Ramos (cell line): ENCODE results near the gene DUOX1.

Experiments
- in situ Hi-C: fragments of 300-500 bp; cut with MboI; formaldehyde crosslinking; loops from one replicate; pipeline ENCODE4 v1.14.3; 2022; ENCODE audit warnings: low sequenced_read_pairs; ENCODE audit not compliant: unreplicated experiment

Gene DUOX1

GRCh38 chr15:45185069-45185779, 55.4 kb downstream of the DUOX1 start:
- in situ Hi-C loops: loop anchor here (10.0 kb wide), 1 partner anchor 420 kb away; no protein-coding TSS in a partner anchor

GRCh38 chr15:45185903-45186770, 56.3 kb downstream of the DUOX1 start:
- in situ Hi-C loops: loop anchor here (10.0 kb wide), 1 partner anchor 419 kb away; no protein-coding TSS in a partner anchor

- in situ Hi-C loops: loop anchor here (10.0 kb wide), 1 partner anchor 418 kb away; no protein-coding TSS in a partner anchor
Measured at GRCh38 chr15:45186771-45187577, 57.2 kb downstream of the DUOX1 start.

GRCh38 chr15:45187578-45187893, 57.7 kb downstream of the DUOX1 start:
- in situ Hi-C loops: loop anchor here (10.0 kb wide), 1 partner anchor 417 kb away; no protein-coding TSS in a partner anchor

GRCh38 chr15:45187894-45188830, 58.4 kb downstream of the DUOX1 start, which contains the start of gene SHF:
Gene SHF, minus strand, starts transcription at chr15:45187966. Its CDS starts 15 bp downstream, at chr15:45187951.
- in situ Hi-C loops: loop anchor here (10.0 kb wide), 1 partner anchor 417 kb away; no protein-coding TSS in a partner anchor

GRCh38 chr15:45197512-45197911, 67.7 kb downstream of the DUOX1 start:
- in situ Hi-C loops: no loop called here

- in situ Hi-C loops: no loop called here
Measured at GRCh38 chr15:45198337-45199135, 68.7 kb downstream of the DUOX1 start.

- in situ Hi-C loops: no loop called here
Measured at GRCh38 chr15:45199136-45199810, 69.5 kb downstream of the DUOX1 start.

GRCh38 chr15:45200001-45200798, 70.4 kb downstream of the DUOX1 start:
- in situ Hi-C loops: loop anchor here (10.0 kb wide), 1 partner anchor 205 kb away; a partner anchor contains a TSS

GRCh38 chr15:45200799-45201556, 71.2 kb downstream of the DUOX1 start:
- in situ Hi-C loops: loop anchor here (10.0 kb wide), 1 partner anchor 204 kb away; a partner anchor contains a TSS

- in situ Hi-C loops: loop anchor here (10.0 kb wide), 1 partner anchor 203 kb away; a partner anchor contains a TSS
Measured at GRCh38 chr15:45201557-45201859, 71.7 kb downstream of the DUOX1 start.

GRCh38 chr15:45201869-45202268, 72.1 kb downstream of the DUOX1 start:
- in situ Hi-C loops: loop anchor here (10.0 kb wide), 1 partner anchor 203 kb away; a partner anchor contains a TSS

- in situ Hi-C loops: loop anchor here (10.0 kb wide), 1 partner anchor 202 kb away; a partner anchor contains a TSS
Measured at GRCh38 chr15:45203182-45203581, 73.4 kb downstream of the DUOX1 start.

GRCh38 chr15:45205192-45205591, 75.4 kb downstream of the DUOX1 start:
- in situ Hi-C loops: loop anchor here (10.0 kb wide), 1 partner anchor 200 kb away; a partner anchor contains a TSS

GRCh38 chr15:45212493-45212892, 82.7 kb downstream of the DUOX1 start:
- in situ Hi-C loops: no loop called here
